Endothelial cell of umbilical vein (primary cell): ENCODE measurements around the gene ACTG1. TPM values are rescaled to one million over a fixed set of nuclear protein-coding genes. Genes with fewer than 3 reads are reported as not detected.

ENCODE experiments used
- BruUV-seq: library from RNA; stranded (reverse); fragments of 400-500 nt; replicated peaks from 2 replicates; lab custom pipeline; 2021; lab: Mats Ljungman, UMichigan
- CTCF ChIA-PET: fragments of 300-600, 350-600 bp; sonication (Branson Sonifier 250); formaldehyde crosslinking; loops from one replicate; lab custom pipeline; 2021; ENCODE audit warnings: antibody characterized with exemption, inconsistent platforms; lab: Charles Lee
- POLR2A ChIA-PET: fragments of 300-600, 350-600 bp; sonication (Branson Sonifier 250); formaldehyde crosslinking; loops from one replicate; lab custom pipeline; 2021; ENCODE audit warnings: antibody characterized with exemption, inconsistent platforms; lab: Charles Lee
- DNase-seq: peaks from one replicate; pipeline ENCODE4 v3.0.0-alpha.2; 2011; ENCODE audit warnings: low read depth, low spot score
- FAIRE-seq: peaks from 2 replicates; lab custom pipeline; 2011; peaks lifted over from hg19 to GRCh38; lab: Jason Lieb, UNC
- H2AFZ ChIP-seq: 2 replicates; pipeline ENCODE4 v1.6.0; 2012; ENCODE audit warnings: low read depth, low read length, control low read depth, inconsistent platforms
- H3K27ac ChIP-seq: 2 replicates; pipeline ENCODE4 v1.5.1; 2011; ENCODE audit warnings: low read depth, mild to moderate bottlenecking, control low read depth, low read length, moderate library complexity; ENCODE audit not compliant: insufficient read depth
- H3K27me3 ChIP-seq, 2 experiments: 2 replicates each; pipeline versions ENCODE4 v1.6.0 to v1.6.1; 2011; ENCODE audit warnings: low read length in 2 of 2, mixed read lengths in 1 of 2; ENCODE audit not compliant: control insufficient read depth in 2 of 2, insufficient read depth in 2 of 2
- H3K36me3 ChIP-seq, 2 experiments: 2 replicates in 1 of 2; 3 replicates in 1 of 2; pipeline ENCODE4 v1.5.1; 2011; ENCODE audit warnings: low read length in 2 of 2, mild to moderate bottlenecking in 1 of 2, moderate library complexity in 1 of 2; ENCODE audit not compliant: control insufficient read depth in 2 of 2, insufficient read depth in 2 of 2; ENCODE audit errors: extremely low read depth in 1 of 2
- H3K4me1 ChIP-seq: 3 replicates; pipeline ENCODE4 v1.5.1; 2011; ENCODE audit warnings: mild to moderate bottlenecking, low read length; ENCODE audit not compliant: control insufficient read depth, insufficient read depth; ENCODE audit errors: extremely low read depth
- H3K4me2 ChIP-seq: 2 replicates; pipeline ENCODE4 v1.6.1; 2011; ENCODE audit warnings: low read length, control low read depth, mixed read lengths; ENCODE audit not compliant: insufficient read depth
- H3K4me3 ChIP-seq, 3 experiments: fragments of 200-600 bp in 1 of 3; sonication (generic), shearing (Covaris generic) in 1 of 3; replicated peaks in 1 of 3; 2 replicates each; pipeline ENCODE4 v1.5.1; 2011 to 2016; ENCODE audit warnings: control low read depth in 3 of 3, low read length in 3 of 3, mild to moderate bottlenecking in 2 of 3, inconsistent platforms in 1 of 3, low read depth in 1 of 3, moderate library complexity in 1 of 3; ENCODE audit not compliant: insufficient read depth in 1 of 3
- H3K79me2 ChIP-seq: 2 replicates; pipeline ENCODE4 v1.6.0; 2012; ENCODE audit warnings: low read length, inconsistent platforms; ENCODE audit not compliant: control insufficient read depth, insufficient read depth
- H3K9ac ChIP-seq: replicated peaks from 2 replicates; pipeline ENCODE3; 2011; ENCODE audit warnings: low read length, control low read depth; ENCODE audit not compliant: insufficient read depth; ENCODE audit errors: extremely low read depth
- H3K9me1 ChIP-seq: replicated peaks from 3 replicates; pipeline ENCODE4 v1.6.0; 2011; ENCODE audit warnings: mild to moderate bottlenecking, low read length; ENCODE audit not compliant: control insufficient read depth, insufficient read depth; ENCODE audit errors: extremely low read depth
- H3K9me3 ChIP-seq: replicated peaks from 2 replicates; pipeline ENCODE4 v1.5.1; 2012; ENCODE audit warnings: low read length, inconsistent platforms; ENCODE audit not compliant: control insufficient read depth, insufficient read depth
- H4K20me1 ChIP-seq: replicated peaks from 2 replicates; pipeline ENCODE3; 2011; ENCODE audit warnings: mild to moderate bottlenecking, low read length; ENCODE audit not compliant: control insufficient read depth, insufficient read depth; ENCODE audit errors: extremely low read depth
- CTCF ChIP-seq, 2 donors: IDR thresholded peaks; 1 replicate in 1 of 2; 2 replicates in 1 of 2; pipeline ENCODE4 v1.5.1; 2011; ENCODE audit warnings: low read length in 2 of 2, mild to moderate bottlenecking in 2 of 2, moderate library complexity in 2 of 2, control low read depth in 1 of 2, inconsistent platforms in 1 of 2, low read depth in 1 of 2; ENCODE audit not compliant: insufficient read depth in 1 of 2; ENCODE audit errors: extremely low read depth in 1 of 2
- EZH2 ChIP-seq: IDR thresholded peaks from 2 replicates; pipeline ENCODE4 v1.6.1; 2012; ENCODE audit warnings: borderline replicate concordance, low read depth, mild to moderate bottlenecking, moderate library complexity, low read length, inconsistent platforms; ENCODE audit not compliant: severe bottlenecking
- FOS ChIP-seq: IDR thresholded peaks from 2 replicates; pipeline ENCODE4 v1.6.1; 2011; ENCODE audit warnings: mild to moderate bottlenecking, low read length, moderate library complexity, borderline replicate concordance; ENCODE audit not compliant: insufficient read depth
- GATA2 ChIP-seq: IDR thresholded peaks from 2 replicates; pipeline ENCODE4 v1.7.0; 2011; ENCODE audit warnings: low read depth, mild to moderate bottlenecking, moderate library complexity, mixed read lengths, low read length; ENCODE audit not compliant: insufficient read length, insufficient read depth
- JUN ChIP-seq: IDR thresholded peaks from 2 replicates; pipeline ENCODE4 v1.6.1; 2011; ENCODE audit warnings: borderline replicate concordance, low read depth; ENCODE audit not compliant: insufficient read length, insufficient read depth
- MYC ChIP-seq: IDR thresholded peaks from one replicate; pipeline ENCODE4 v1.6.1; 2011; ENCODE audit warnings: mild to moderate bottlenecking, low read depth, low read length
- POLR2A ChIP-seq: IDR thresholded peaks from 2 replicates; pipeline ENCODE4 v1.6.1; 2012; ENCODE audit warnings: low read depth, mild to moderate bottlenecking, control low read depth, low read length
- POLR2AphosphoS5 ChIP-seq: IDR thresholded peaks from 2 replicates; pipeline ENCODE4 v1.6.1; 2012; ENCODE audit warnings: low read depth, mild to moderate bottlenecking, control low read depth, low read length, moderate library complexity; ENCODE audit not compliant: insufficient read depth
- dilution Hi-C: fragments of 300-500 bp; cut with MboI; formaldehyde crosslinking; loops from one replicate; pipeline ENCODE4 v1.15.0; 2019; ENCODE audit warnings: low sequenced_read_pairs; ENCODE audit not compliant: extremely low pct_ligation_motif_present
- intact Hi-C: fragments of 100-400 bp; cut with micrococcal nuclease; formaldehyde crosslinking; loops from one replicate; pipeline ENCODE4 v1.10.0; 2022
- polyA plus RNA-seq, 4 experiments: library from polyadenylated mRNA; depleted of rRNA in 3 of 4; stranded (reverse) in 3 of 4; unstranded in 1 of 4; fragments of >200 nt; gene quantifications; 2 replicates each; pipeline versions ENCODE4 v1.2.1 to v1.2.3, GENCODE V29; 2011 to 2012; ENCODE audit warnings: missing spikeins in 1 of 4
- total RNA-seq: library from RNA; stranded (reverse); gene quantifications from 2 replicates; pipeline ENCODE4 v1.2.3, GENCODE V29; 2021
- TF ChIP-seq, protein P1 (sequence below): IDR thresholded peaks from 2 replicates; pipeline ENCODE4 v1.6.1; 2011; ENCODE audit not compliant: insufficient read depth, insufficient read length

ACTG1 gene
- total and polyA plus RNA-seq, 2 donors (not counting 3 experiments of a cell fraction or from before 2014, with no cell fraction given) = 6,127 to 10,663 TPM

DNA sequence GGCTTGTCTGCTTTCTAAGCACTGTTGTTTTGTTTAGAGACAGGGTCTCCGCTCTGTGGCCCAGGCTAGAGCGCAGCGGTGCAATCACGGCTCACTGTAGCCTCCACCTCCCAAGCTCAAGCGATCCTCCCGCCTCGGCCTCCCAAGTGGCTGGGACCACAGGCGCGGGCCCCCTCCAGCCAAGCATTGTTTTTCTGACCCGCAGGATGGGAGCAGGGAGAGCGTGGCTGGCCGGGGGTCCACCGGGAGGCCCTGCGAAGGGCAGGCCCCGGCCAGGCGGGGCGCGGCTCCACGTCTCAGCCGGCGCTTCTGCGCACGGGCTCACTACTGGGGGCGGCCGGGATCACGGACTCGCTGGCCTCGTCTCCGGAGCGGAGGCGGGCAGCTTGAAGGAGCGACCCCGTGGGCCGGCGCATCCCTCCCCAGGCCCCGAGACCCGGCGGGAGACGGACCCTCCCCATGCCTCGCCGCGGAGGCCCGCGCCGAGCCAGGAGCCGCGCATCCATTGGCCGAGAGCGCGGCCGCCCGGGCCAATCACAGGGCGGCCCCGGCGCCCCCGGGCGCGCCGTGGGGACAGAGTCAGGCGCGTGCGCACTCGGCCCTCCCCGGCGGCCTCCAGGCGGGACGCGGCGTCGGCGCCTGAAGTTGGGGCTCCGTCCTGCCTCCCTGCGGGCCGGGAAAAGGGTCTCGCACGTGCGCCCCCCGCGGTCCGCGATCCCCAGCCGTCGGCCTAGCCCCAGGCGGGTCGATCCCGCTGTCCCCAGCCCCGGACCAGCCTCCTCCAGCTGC is 24.9 kb downstream of the ACTG1 start:
- Histone ChIP-seq H3K36me3 (no peaks in the 10 kb centered on the region), H3K4me3 (peak overlapping the region; percentile 42 to 50 (median 43)), H3K9ac (peak overlapping the region; percentile 76), H3K4me2 (peak overlapping the region; percentile 62), H3K27ac (peak overlapping the region; percentile 80), H3K4me1 (peaks cover 14% of the 10 kb centered on the region), H3K79me2 (no peaks in the 10 kb centered on the region), H3K9me3 (no peaks in the 10 kb centered on the region), H4K20me1 (no peaks in the 10 kb centered on the region), H3K27me3 (peaks cover 5 to 6% of the 10 kb centered on the region in 2 experiments), H2AFZ (peak overlapping the region; percentile 76), H3K9me1 (no peaks in the 10 kb centered on the region)
- CTCF ChIA-PET = interaction anchor here (1.3 kb wide), 1 partner anchor 233 kb away, joined by 3 read pairs; no protein-coding TSS in a partner anchor
- DNase-seq (peak; percentile 59), FAIRE-seq (peak; percentile 83)
- peak; percentile 91 for TF ChIP-seq POLR2A
- TF ChIP-seq CTCF (IDR thresholded peaks at IDR 0.05; ENCODE audit: extremely low read depth in 1 of 2, insufficient read depth in 1 of 2, low read depth in 1 of 2, low read length in 2 of 2) = no peak
- no peak for TF ChIP-seq GATA2
- no peak for TF ChIP-seq MYC
- TF ChIP-seq EZH2 = no peak
- no peak for TF ChIP-seq FOS
- TF ChIP-seq POLR2AphosphoS5 = peak; percentile 97
- TF ChIP-seq, protein P1, sequence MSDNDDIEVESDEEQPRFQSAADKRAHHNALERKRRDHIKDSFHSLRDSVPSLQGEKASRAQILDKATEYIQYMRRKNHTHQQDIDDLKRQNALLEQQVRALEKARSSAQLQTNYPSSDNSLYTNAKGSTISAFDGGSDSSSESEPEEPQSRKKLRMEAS = peak; percentile 10
- no peak for TF ChIP-seq JUN
- no TSS peak for BruUV-seq
- dilution Hi-C loops = no loop called here
- intact Hi-C loops = loop anchor here (2.0 kb wide), 1 partner anchor 19 kb away; no protein-coding TSS in a partner anchor
- POLR2A ChIA-PET = no interaction called here
